NK-92 treated with Interleukin-12 subunit alpha and Interleukin-12 subunit beta, amount 100 ng/mL, for 24 hours (cell line): ENCODE measurements around the gene SLC6A13.

ENCODE experiments used
- DNase-seq: peaks from one replicate; lab custom pipeline; 2025; lab: John Stamatoyannopoulos, UW

Gene SLC6A13

DNA sequence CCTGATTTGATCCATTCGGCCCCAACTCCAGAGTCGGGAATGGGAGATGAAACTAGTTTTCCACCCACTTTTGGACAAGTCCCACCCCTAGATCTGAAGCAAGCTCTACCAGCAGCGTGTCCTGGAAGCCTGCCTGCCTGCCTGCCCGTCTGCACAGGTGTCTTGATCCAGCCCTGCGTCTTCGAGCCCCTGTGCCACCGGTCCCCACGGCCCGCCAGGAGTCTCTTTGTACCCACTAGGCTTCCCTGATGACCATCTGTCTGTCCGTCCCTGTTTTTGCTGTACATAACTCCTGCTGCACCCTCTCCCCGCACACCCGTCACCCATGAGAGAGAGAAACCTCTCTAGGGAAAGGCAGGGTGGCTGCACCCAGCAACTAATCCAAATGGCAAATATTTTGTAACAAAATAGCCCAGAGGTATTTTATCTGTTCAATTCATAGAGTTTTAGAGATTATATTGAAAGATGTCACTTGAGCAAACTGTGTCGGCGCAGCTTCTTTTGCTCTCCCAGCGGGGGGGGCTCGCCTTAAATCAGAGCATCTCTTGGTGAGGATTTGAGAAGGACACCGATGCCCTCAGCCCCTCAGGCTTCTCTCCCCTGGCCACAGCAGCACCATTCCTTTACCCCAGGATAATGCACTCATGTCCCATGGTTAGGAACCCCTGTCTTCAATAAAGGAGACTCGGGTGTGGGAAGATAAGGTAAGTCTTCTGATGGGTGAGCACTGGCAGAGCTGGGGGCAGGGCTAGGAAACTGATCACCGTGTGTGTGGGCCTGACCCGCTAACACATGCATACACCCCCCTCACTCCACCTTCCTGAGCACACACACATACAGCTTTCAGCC, 84.4 kb downstream of the SLC6A13 start:
- no peak for DNase-seq

DNA sequence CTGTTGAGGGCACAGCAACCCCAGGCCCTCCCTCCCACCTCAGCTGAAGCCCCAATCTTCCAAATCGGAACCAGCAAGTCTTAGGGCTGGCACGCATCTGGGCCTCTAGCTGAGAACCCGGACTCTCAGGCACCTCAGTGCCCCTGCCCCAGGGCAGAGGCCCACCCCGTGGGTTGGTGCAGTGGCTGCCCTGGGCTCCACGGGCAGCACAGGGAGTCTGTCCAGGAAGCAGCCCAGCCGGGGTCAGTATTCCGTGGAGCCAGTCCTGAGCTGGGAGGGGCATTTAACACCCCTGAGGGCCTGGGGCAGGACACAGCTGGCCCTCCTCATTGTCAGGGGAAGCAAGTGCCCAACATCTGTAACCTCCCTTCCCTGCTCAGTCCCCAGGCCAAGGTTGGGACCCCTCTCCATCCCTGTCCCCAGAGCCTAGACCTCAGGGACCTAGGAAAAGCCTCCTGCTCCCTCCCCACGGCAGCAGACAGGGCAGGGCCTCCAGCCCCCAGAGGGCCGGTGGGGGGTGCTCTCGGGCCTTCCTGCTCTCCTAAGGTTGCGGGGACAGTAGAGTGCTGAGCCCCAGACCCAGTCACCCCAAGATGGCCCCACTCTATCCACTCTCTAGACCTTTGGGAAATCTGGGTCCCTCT, 85.2 kb downstream of the SLC6A13 start:
- no peak for DNase-seq

DNA sequence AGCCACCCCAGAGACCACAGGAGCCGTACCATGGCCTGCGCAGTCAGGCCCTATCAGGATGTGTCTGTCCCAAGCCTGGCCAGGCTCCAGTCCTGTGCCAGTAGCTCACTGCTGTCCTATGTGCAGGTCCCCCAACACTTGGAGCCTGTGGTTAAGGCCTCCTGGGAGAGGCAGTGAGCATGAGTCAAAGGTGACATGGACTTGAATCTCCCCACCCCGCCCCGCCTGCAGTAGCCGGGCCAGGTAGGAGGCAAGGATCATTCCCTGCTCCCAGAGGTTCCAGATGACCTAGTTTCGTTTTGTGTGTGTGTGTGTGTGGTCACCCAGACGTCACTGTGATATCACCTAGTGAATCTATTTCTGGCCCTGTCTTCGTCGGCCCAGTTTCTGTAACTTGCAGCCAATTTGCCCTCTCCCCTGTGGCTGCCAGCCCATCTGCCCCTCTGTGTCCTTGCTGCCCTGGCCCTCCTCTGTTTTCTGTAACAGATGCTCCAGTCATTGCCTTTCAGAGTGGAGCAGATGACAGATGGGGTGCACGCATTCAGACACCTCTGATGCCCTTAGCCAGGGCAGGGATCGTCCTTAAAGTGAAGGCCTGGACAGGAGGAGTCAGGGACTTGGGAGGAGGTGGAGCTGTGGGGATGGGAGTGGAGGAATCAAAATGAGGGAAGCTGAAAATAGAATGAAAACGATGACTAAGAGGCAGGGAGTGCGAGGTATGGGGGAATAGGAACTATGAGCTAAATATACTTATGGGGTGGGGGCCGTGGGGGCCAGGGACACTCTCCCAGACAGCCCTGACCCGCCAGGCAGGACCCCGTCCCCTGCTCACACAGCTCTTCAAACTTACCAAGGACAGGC, 86.1 kb downstream of the SLC6A13 start:
- no peak for DNase-seq

DNA sequence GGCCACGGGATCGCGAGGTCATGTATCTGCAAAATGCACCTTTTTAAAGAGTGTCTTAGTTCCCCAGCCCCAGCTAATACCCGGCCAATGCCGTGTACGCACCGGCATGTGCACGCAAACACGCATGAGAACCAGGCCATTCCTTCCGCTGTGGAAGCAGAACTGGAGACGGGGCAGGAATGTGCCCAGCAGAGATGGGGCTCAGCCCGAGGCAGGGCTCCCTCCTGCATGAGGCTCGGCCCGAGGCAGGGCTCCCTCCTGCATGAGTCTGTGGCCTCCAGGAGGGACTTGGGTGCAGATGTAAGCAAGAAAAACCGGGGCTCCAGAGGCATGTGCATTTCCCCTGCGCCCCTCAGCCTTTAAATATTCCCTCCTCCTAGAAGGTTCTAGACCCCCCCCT, 86.9 kb downstream of the SLC6A13 start:
- DNase-seq = no peak

DNA sequence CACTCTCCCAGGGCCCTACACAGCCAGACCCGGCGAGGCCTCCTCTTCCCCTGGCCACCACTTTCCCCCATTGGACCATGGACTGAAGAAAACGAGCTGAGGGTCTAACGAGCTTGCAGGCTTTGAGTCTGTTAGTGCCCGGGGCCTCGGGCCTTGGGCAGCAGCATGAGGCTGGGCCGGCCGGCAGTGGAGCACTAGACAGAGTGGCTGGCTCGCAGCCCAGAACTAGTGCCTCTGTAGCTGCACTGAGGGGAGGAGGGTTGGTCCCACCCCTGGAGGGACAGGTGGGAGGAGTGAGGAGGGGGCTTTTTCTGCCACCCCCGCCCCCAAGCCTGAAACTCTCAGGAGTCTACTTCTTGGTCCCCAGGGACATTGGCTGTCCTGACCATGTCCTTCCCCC, 87.4 kb downstream of the SLC6A13 start:
- no peak for DNase-seq

DNA sequence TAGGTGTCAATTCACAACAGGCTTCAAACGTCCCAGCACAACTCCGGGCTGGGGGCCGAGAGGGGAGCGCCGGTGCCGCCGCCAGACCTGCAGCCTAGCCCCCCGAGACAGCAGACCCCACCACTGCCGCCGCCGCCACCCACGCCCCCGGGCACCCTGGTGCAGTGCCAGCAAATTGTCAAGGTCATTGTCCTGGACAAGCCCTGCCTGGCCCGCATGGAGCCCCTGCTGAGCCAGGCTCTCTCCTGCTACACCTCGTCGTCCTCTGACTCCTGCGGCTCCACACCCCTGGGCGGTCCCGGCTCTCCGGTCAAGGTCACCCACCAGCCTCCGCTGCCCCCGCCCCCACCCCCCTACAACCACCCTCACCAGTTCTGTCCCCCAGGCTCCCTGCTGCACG, 88.0 kb downstream of the SLC6A13 start:
- DNase-seq = no peak

DNA sequence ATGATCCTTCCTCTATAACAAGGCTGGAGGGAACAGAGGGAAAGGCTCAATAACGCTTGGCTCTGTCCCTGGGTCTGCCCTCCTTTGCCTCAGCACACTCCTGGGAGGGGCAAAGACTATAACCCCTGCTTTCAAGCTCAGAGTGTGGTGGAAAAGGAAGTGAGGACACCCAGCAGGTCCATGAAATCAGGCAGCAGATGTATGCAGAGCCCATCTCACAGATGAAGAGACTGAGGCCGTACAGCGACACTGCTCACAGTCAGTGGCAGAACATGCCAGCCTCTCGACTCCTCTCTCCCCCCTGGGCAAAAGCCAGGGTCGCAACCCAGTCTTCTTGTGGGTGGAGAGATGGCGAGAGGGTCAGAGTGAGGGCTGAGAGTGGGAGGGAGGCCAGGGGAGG, 88.5 kb downstream of the SLC6A13 start:
- DNase-seq = no peak

DNA sequence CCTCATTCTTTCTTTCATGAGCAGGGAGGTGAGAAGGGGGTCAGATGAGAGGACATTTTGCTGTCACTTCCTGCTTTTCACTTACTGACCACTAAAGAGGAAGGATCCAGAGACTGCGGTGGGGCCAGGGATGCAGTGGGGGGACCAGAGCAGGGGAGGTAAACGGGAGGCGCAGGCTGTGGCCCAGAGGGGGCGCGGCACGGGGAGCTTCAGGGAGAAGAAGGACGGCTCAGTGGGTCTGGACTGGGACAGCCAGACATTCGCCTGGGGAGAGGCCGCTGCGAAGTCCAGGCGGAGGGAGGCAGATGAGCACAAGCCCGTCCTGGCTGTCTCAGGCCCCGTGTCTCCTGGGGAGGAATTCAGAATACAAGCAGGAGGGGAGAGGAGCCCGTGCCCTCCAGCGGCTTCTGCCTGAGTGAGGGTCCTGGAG, 89.9 kb downstream of the SLC6A13 start:
- DNase-seq = no peak

DNA sequence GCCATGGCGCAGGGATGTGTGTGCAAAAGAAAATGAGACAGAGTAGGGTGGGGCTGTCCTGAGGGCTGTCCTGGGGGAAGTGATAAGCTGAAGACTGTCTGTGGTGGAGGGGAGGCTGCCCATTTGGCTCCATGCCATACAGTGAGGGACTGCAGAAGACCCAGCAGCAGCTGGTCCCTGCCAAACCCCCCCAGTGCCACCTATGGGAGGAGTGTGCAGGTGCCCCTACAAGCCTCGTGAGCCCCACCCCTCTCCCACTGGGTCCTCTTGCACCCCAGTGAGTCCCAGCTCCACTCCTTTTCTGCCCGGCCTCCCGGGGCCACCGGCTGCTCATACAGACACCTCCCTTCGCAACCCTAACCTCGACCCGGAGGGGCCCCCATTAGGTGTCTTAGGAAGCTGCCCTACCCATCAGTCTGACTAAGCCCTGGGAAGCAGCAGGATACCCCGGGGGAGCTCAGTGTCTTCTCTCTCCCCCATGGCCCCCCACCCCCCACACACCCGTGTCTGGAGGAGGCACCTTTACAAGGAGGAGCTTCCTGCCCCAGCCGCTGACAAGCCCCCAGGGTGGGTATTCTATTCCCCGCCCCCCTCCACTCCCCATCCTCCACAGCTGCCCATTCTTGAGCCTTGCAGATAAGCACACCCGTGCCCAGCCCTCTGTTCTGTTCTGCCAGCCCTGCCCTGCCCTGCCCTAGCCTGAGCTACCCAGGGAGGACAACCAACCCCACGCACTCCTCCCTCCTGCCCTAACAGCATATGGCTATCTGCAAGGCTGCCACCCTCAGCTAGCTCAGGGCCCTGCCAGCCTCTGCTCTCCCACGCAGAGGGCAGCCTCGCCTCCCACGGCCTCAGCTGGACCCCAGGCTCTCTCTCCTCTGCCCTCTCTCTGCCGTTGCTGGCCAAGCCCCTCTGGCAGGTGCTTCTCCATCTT, 90.6 kb downstream of the SLC6A13 start:
- DNase-seq = no peak

DNA sequence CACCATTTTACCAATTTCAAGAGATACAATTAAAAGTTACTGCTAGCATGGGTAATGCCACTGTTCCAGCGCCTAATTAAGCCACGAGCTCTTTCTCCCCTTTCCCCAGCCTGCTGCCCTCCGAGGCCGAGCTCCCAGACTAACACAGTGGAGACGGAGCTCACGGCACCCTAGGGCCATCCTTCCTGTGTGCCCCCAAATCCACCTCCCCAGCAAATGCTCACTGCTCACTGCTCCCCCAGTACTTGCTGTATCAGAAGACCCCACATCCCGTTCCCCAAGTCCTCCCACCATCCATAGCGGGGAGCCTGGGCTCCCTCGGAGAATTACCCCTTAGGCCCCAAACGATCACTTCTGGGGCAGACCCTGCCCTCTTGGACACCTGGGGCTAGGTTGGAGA, 91.4 kb downstream of the SLC6A13 start:
- DNase-seq = no peak
